ENCODE data around the gene WRAP73. TPM values are rescaled to one million over a fixed set of nuclear protein-coding genes. Genes with fewer than 3 reads are reported as not detected.

WRAP73 gene
- total and polyA plus RNA-seq, 2 experiments from 2014 or later: 22.6 to 43.3 TPM

GRCh38 chr1:3698660-3699408, 48.9 kb upstream of the WRAP73 start (continued):
- TF ChIP-seq, protein P1, sequence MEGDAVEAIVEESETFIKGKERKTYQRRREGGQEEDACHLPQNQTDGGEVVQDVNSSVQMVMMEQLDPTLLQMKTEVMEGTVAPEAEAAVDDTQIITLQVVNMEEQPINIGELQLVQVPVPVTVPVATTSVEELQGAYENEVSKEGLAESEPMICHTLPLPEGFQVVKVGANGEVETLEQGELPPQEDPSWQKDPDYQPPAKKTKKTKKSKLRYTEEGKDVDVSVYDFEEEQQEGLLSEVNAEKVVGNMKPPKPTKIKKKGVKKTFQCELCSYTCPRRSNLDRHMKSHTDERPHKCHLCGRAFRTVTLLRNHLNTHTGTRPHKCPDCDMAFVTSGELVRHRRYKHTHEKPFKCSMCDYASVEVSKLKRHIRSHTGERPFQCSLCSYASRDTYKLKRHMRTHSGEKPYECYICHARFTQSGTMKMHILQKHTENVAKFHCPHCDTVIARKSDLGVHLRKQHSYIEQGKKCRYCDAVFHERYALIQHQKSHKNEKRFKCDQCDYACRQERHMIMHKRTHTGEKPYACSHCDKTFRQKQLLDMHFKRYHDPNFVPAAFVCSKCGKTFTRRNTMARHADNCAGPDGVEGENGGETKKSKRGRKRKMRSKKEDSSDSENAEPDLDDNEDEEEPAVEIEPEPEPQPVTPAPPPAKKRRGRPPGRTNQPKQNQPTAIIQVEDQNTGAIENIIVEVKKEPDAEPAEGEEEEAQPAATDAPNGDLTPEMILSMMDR (conservative IDR thresholded peaks at IDR 0.05; ENCODE audit: low read depth in 2 of 2): no peak
- no peak for TF ChIP-seq EZH2phosphoT487 (IDR thresholded peaks at IDR 0.05; ENCODE audit: unreplicated experiment)
- TF ChIP-seq, protein P2, sequence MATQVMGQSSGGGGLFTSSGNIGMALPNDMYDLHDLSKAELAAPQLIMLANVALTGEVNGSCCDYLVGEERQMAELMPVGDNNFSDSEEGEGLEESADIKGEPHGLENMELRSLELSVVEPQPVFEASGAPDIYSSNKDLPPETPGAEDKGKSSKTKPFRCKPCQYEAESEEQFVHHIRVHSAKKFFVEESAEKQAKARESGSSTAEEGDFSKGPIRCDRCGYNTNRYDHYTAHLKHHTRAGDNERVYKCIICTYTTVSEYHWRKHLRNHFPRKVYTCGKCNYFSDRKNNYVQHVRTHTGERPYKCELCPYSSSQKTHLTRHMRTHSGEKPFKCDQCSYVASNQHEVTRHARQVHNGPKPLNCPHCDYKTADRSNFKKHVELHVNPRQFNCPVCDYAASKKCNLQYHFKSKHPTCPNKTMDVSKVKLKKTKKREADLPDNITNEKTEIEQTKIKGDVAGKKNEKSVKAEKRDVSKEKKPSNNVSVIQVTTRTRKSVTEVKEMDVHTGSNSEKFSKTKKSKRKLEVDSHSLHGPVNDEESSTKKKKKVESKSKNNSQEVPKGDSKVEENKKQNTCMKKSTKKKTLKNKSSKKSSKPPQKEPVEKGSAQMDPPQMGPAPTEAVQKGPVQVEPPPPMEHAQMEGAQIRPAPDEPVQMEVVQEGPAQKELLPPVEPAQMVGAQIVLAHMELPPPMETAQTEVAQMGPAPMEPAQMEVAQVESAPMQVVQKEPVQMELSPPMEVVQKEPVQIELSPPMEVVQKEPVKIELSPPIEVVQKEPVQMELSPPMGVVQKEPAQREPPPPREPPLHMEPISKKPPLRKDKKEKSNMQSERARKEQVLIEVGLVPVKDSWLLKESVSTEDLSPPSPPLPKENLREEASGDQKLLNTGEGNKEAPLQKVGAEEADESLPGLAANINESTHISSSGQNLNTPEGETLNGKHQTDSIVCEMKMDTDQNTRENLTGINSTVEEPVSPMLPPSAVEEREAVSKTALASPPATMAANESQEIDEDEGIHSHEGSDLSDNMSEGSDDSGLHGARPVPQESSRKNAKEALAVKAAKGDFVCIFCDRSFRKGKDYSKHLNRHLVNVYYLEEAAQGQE (IDR thresholded peaks at IDR 0.05; ENCODE audit: unreplicated experiment): no peak
- TF ChIP-seq POLR2AphosphoS5 (IDR thresholded peaks at IDR 0.05; ENCODE audit: low read depth): no peak
- no peak for TF ChIP-seq JUNB (IDR thresholded peaks at IDR 0.05; ENCODE audit: unreplicated experiment)
- TF ChIP-seq ZNF331 (CRISPR knock-in tag; IDR thresholded peaks at IDR 0.05; ENCODE audit: low read depth): no peak
- no peak for TF ChIP-seq ETS1 (IDR thresholded peaks at IDR 0.05)

DNA sequence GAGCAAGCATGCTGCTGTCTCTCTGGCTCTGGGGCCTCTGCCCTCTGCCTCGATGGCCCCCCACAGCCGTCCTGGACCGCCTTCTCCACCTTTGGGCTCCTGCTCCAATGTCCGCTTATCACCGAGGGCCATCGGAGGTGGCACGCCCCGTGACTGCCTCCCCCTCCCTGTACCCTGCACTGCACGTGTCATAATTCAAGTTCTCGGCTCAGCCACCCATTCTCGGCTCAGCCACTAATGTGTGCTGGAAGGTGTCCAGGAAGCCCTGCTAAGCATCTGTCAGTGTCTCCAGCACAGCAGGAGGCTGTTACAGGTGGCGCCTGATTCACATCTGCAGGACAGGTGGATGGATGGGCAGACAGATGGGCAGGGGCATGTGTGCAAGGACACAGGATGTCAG, 47.9 kb upstream of the WRAP73 start:
- no peaks in the 10 kb centered on the region for H3K27me3 ChIP-seq (ENCODE audit: insufficient read depth)
- peaks cover 7% of the 10 kb centered on the region; the same call in 2 of the 3 replicates for H3K4me1 Mint-ChIP-seq
- no peaks in the 10 kb centered on the region for H3F3A ChIP-seq (replicated peaks; ENCODE audit: low read depth)
- no peaks in the 10 kb centered on the region for H3K4me1 ChIP-seq (ENCODE audit: insufficient read depth)
- H2AFZ ChIP-seq: no peak overlapping the region
- no peaks in the 10 kb centered on the region; the same call in 2 of the 3 replicates for H3K9me3 Mint-ChIP-seq
- DNase-seq (ENCODE audit: low spot score) (no peak), ATAC-seq (no peak)
- H3K79me2 ChIP-seq (replicated peaks; ENCODE audit: insufficient read depth): no peaks in the 10 kb centered on the region
- no peak overlapping the region for H3K27ac Mint-ChIP-seq
- no peak overlapping the region for H3K27ac ChIP-seq (ENCODE audit: low read depth)
- H3K36me3 Mint-ChIP-seq (ENCODE audit: low read depth): no peaks in the 10 kb centered on the region
- H3K4me3 Mint-ChIP-seq: no peak overlapping the region
- H3K27me3 Mint-ChIP-seq (ENCODE audit: insufficient read depth, low read depth, poor library complexity): peaks cover 22% of the 10 kb centered on the region
- no peaks in the 10 kb centered on the region for H4K20me1 ChIP-seq (replicated peaks; ENCODE audit: insufficient read depth)
- H3K4me3 ChIP-seq: no peak overlapping the region
- H3K9me2 ChIP-seq (ENCODE audit: insufficient read depth): no peaks in the 10 kb centered on the region
- H3K36me3 ChIP-seq (ENCODE audit: insufficient read depth): no peaks in the 10 kb centered on the region
- H3K4me2 ChIP-seq: no peak overlapping the region
- TF ChIP-seq, protein P3, sequence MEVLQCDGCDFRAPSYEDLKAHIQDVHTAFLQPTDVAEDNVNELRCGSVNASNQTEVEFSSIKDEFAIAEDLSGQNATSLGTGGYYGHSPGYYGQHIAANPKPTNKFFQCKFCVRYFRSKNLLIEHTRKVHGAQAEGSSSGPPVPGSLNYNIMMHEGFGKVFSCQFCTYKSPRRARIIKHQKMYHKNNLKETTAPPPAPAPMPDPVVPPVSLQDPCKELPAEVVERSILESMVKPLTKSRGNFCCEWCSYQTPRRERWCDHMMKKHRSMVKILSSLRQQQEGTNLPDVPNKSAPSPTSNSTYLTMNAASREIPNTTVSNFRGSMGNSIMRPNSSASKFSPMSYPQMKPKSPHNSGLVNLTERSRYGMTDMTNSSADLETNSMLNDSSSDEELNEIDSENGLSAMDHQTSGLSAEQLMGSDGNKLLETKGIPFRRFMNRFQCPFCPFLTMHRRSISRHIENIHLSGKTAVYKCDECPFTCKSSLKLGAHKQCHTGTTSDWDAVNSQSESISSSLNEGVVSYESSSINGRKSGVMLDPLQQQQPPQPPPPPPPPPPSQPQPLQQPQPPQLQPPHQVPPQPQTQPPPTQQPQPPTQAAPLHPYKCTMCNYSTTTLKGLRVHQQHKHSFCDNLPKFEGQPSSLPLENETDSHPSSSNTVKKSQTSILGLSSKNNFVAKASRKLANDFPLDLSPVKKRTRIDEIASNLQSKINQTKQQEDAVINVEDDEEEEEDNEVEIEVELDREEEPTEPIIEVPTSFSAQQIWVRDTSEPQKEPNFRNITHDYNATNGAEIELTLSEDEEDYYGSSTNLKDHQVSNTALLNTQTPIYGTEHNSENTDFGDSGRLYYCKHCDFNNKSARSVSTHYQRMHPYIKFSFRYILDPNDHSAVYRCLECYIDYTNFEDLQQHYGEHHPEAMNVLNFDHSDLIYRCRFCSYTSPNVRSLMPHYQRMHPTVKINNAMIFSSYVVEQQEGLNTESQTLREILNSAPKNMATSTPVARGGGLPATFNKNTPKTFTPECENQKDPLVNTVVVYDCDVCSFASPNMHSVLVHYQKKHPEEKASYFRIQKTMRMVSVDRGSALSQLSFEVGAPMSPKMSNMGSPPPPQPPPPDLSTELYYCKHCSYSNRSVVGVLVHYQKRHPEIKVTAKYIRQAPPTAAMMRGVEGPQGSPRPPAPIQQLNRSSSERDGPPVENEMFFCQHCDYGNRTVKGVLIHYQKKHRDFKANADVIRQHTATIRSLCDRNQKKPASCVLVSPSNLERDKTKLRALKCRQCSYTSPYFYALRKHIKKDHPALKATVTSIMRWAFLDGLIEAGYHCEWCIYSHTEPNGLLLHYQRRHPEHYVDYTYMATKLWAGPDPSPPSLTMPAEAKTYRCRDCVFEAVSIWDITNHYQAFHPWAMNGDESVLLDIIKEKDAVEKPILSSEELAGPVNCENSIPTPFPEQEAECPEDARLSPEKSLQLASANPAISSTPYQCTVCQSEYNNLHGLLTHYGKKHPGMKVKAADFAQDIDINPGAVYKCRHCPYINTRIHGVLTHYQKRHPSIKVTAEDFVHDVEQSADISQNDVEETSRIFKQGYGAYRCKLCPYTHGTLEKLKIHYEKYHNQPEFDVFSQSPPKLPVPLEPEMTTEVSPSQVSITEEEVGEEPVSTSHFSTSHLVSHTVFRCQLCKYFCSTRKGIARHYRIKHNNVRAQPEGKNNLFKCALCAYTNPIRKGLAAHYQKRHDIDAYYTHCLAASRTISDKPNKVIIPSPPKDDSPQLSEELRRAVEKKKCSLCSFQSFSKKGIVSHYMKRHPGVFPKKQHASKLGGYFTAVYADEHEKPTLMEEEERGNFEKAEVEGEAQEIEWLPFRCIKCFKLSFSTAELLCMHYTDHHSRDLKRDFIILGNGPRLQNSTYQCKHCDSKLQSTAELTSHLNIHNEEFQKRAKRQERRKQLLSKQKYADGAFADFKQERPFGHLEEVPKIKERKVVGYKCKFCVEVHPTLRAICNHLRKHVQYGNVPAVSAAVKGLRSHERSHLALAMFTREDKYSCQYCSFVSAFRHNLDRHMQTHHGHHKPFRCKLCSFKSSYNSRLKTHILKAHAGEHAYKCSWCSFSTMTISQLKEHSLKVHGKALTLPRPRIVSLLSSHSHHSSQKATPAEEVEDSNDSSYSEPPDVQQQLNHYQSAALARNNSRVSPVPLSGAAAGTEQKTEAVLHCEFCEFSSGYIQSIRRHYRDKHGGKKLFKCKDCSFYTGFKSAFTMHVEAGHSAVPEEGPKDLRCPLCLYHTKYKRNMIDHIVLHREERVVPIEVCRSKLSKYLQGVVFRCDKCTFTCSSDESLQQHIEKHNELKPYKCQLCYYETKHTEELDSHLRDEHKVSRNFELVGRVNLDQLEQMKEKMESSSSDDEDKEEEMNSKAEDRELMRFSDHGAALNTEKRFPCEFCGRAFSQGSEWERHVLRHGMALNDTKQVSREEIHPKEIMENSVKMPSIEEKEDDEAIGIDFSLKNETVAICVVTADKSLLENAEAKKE (CRISPR knock-in tag; IDR thresholded peaks at IDR 0.05): no peak
- TF ChIP-seq ETS1 (IDR thresholded peaks at IDR 0.05) (no peak), STAT1 (IDR thresholded peaks at IDR 0.05; ENCODE audit: unreplicated experiment) (no peak), ZNF331 (CRISPR knock-in tag; IDR thresholded peaks at IDR 0.05; ENCODE audit: low read depth) (no peak)

Data from GM23338 (cell line).